IMR-90 (cell line): ENCODE measurements around the gene ACSL3. TPM values are rescaled to one million over a fixed set of nuclear protein-coding genes. Genes with fewer than 3 reads are reported as not detected.

Source experiments
- ATAC-seq: fragments of 200-7000 bp; cut with Tn5 transposase; 2 replicates; pipeline ENCODE4 v1.9.1; 2020; ENCODE audit warnings: low read depth, mild to moderate bottlenecking, moderate library complexity
- BruUV-seq: library from RNA; stranded (reverse); fragments of 400-500 nt; replicated peaks from 2 replicates; lab custom pipeline; 2021; lab: Mats Ljungman, UMichigan
- CTCF ChIA-PET: fragments of 300-600 bp; formaldehyde crosslinking; extraction: SDS; loops from one replicate; lab custom pipeline; 2021; ENCODE audit warnings: antibody characterized with exemption; lab: Yijun Ruan, JAX
- POLR2A ChIA-PET: fragments of 300-600 bp; sonication (Branson Sonifier 250); formaldehyde crosslinking; loops from one replicate; lab custom pipeline; 2022; ENCODE audit warnings: antibody characterized with exemption; ENCODE audit not compliant: unreplicated experiment; lab: Charles Lee
- DNase-seq: peaks from one replicate; pipeline ENCODE4 v3.0.0; 2013
- H2AFZ ChIP-seq: replicated peaks from 2 replicates; pipeline ENCODE3; 2013; ENCODE audit warnings: low read length, mild to moderate bottlenecking; ENCODE audit not compliant: poor library complexity
- H2AK5ac ChIP-seq: 2 replicates; pipeline ENCODE4 v1.6.1; 2013; ENCODE audit warnings: low read depth, low read length, inconsistent platforms
- H2AK9ac ChIP-seq: replicated peaks from 2 replicates; pipeline ENCODE3; 2013; ENCODE audit warnings: mild to moderate bottlenecking, low read depth, low read length, moderate library complexity; ENCODE audit not compliant: poor library complexity
- H2BK120ac ChIP-seq: 2 replicates; pipeline ENCODE4 v1.6.1; 2013; ENCODE audit warnings: low read depth, low read length, inconsistent platforms
- H2BK15ac ChIP-seq: 3 replicates; pipeline ENCODE4 v1.6.1; 2013; ENCODE audit warnings: low read depth, low read length, inconsistent platforms
- H2BK20ac ChIP-seq: 2 replicates; pipeline ENCODE4 v1.6.1; 2013; ENCODE audit warnings: low read depth, mild to moderate bottlenecking, inconsistent platforms, low read length, moderate library complexity
- H2BK5ac ChIP-seq: 2 replicates; pipeline ENCODE4 v1.6.1; 2013; ENCODE audit warnings: mild to moderate bottlenecking, low read depth, low read length, inconsistent platforms; ENCODE audit not compliant: poor library complexity, severe bottlenecking
- H3K14ac ChIP-seq: replicated peaks from 2 replicates; pipeline ENCODE4 v1.6.1; 2013; ENCODE audit warnings: low read depth, low read length, inconsistent platforms
- H3K18ac ChIP-seq: 2 replicates; pipeline ENCODE4 v1.6.1; 2013; ENCODE audit warnings: low read depth, low read length, control low read depth
- H3K23ac ChIP-seq: 2 replicates; pipeline ENCODE4 v1.6.1; 2013; ENCODE audit warnings: low read depth, low read length, inconsistent platforms
- H3K27ac ChIP-seq: 2 replicates; pipeline ENCODE4 v1.5.1; 2013; ENCODE audit warnings: mild to moderate bottlenecking, control low read depth, low read length; ENCODE audit not compliant: insufficient read depth
- H3K27me3 ChIP-seq: 2 replicates; pipeline ENCODE4 v1.6.1; 2013; ENCODE audit warnings: low read length; ENCODE audit not compliant: control insufficient read depth, insufficient read depth
- H3K36me3 ChIP-seq: 2 replicates; pipeline ENCODE4 v1.6.1; 2013; ENCODE audit warnings: low read length, mixed read lengths; ENCODE audit not compliant: control insufficient read depth, insufficient read depth
- H3K4ac ChIP-seq: 2 replicates; pipeline ENCODE4 v1.6.1; 2013; ENCODE audit warnings: low read depth, low read length, inconsistent platforms
- H3K4me1 ChIP-seq: 2 replicates; pipeline ENCODE4 v1.6.1; 2013; ENCODE audit warnings: low read length, mixed read lengths; ENCODE audit not compliant: control insufficient read depth, insufficient read depth
- H3K4me2 ChIP-seq: 2 replicates; pipeline ENCODE4 v1.6.1; 2013; ENCODE audit warnings: low read depth, mild to moderate bottlenecking, control low read depth, low read length, moderate library complexity
- H3K4me3 ChIP-seq: 2 replicates; pipeline ENCODE4 v1.5.1; 2013; ENCODE audit warnings: low read depth, mild to moderate bottlenecking, control low read depth, low read length, moderate library complexity; ENCODE audit not compliant: insufficient read depth
- H3K56ac ChIP-seq: 2 replicates; pipeline ENCODE4 v1.6.1; 2013; ENCODE audit warnings: low read length, inconsistent platforms; ENCODE audit not compliant: insufficient read depth; ENCODE audit errors: extremely low read depth
- H3K79me1 ChIP-seq, 2 experiments: 2 replicates each; pipeline ENCODE4 v1.6.1; 2013; ENCODE audit warnings: low read length in 2 of 2, inconsistent platforms in 1 of 2, low read depth in 1 of 2
- H3K9ac ChIP-seq: 2 replicates; pipeline ENCODE4 v1.6.1; 2013; ENCODE audit warnings: low read depth, low read length, control low read depth
- H3K9me1 ChIP-seq: 2 replicates; pipeline ENCODE4 v1.6.1; 2013; ENCODE audit warnings: low read length, inconsistent platforms; ENCODE audit not compliant: insufficient read depth
- H3K9me3 ChIP-seq: 2 replicates; pipeline ENCODE4 v1.6.1; 2013; ENCODE audit warnings: low read length; ENCODE audit not compliant: control insufficient read depth, insufficient read depth
- H4K20me1 ChIP-seq: 2 replicates; pipeline ENCODE4 v1.6.1; 2013; ENCODE audit warnings: low read length, inconsistent platforms; ENCODE audit not compliant: insufficient read depth
- H4K5ac ChIP-seq: 2 replicates; pipeline ENCODE4 v1.6.1; 2013; ENCODE audit warnings: mild to moderate bottlenecking, low read depth, low read length, control low read depth
- H4K8ac ChIP-seq, 2 experiments: 2 replicates each; pipeline ENCODE4 v1.6.1; 2013; ENCODE audit warnings: low read depth in 2 of 2, low read length in 2 of 2, control low read depth in 1 of 2, inconsistent platforms in 1 of 2
- H4K91ac ChIP-seq: 2 replicates; pipeline ENCODE4 v1.6.1; 2013; ENCODE audit warnings: low read depth, low read length, inconsistent platforms; ENCODE audit not compliant: insufficient read depth
- BHLHE40 ChIP-seq: fragments of 150-350 bp; IDR thresholded peaks from 2 replicates; pipeline ENCODE4 v1.6.1; 2016; ENCODE audit warnings: mild to moderate bottlenecking, low read depth, low read length
- CHD1 ChIP-seq: IDR thresholded peaks from 2 replicates; pipeline ENCODE4 v1.6.1; 2012; ENCODE audit warnings: low read depth, low read length, improper control_type of control experiment
- FOS ChIP-seq: fragments of 150-350 bp; IDR thresholded peaks from 2 replicates; pipeline ENCODE4 v1.6.1; 2016; ENCODE audit warnings: low read depth, low read length
- MAFK ChIP-seq: IDR thresholded peaks from 2 replicates; pipeline ENCODE4 v1.6.1; 2012; ENCODE audit warnings: low read depth, low read length, improper control_type of control experiment
- MAZ ChIP-seq: IDR thresholded peaks from 2 replicates; pipeline ENCODE4 v1.6.1; 2012; ENCODE audit warnings: low read depth, mild to moderate bottlenecking, low read length, improper control_type of control experiment, moderate library complexity, borderline replicate concordance
- RAD21 ChIP-seq: IDR thresholded peaks from 2 replicates; pipeline ENCODE4 v1.6.1; 2012; ENCODE audit warnings: low read length, improper control_type of control experiment
- RCOR1 ChIP-seq: IDR thresholded peaks from 2 replicates; pipeline ENCODE4 v1.6.1; 2012; ENCODE audit warnings: mild to moderate bottlenecking, low read length, improper control_type of control experiment; ENCODE audit not compliant: insufficient replicate concordance
- SMC3 ChIP-seq: fragments of 150-350 bp; IDR thresholded peaks from 2 replicates; pipeline ENCODE4 v1.6.1; 2016; ENCODE audit warnings: low read depth, mild to moderate bottlenecking, antibody characterized with exemption, low read length, moderate library complexity
- WGBS, 2 experiments: methylation state at CpG; one replicate each; pipeline versions ENCODE4 v1.1.5 to v1.1.7; 2013; ENCODE audit warnings: missing lambda C conversion rate in 2 of 2; ENCODE audit not compliant: insufficient read length in 1 of 2; ENCODE audit errors: extremely low coverage in 2 of 2; 5-methylcytosine and 5-hydroxymethylcytosine counted together
- dilution Hi-C: fragments of 300-500 bp; cut with HindIII; formaldehyde crosslinking; loops from one replicate; pipeline ENCODE4 v1.14.3; 2018; ENCODE audit warnings: low sequenced_read_pairs; ENCODE audit not compliant: unreplicated experiment
- in situ Hi-C: fragments of 300-500 bp; cut with MboI; formaldehyde crosslinking; loops from 3 replicates; pipeline ENCODE4 v1.14.3; 2019; ENCODE audit warnings: low sequenced_read_pairs, inconsistent platforms, mixed read lengths
- intact Hi-C: fragments of 100-400 bp; cut with micrococcal nuclease; formaldehyde crosslinking; loops from 2 replicates; pipeline ENCODE4 v1.10.0; 2022
- polyA plus RNA-seq, 3 experiments: library from polyadenylated mRNA; depleted of rRNA; stranded (reverse); fragments of >200 nt; gene quantifications; 2 replicates each; pipeline ENCODE4 v1.2.3, GENCODE V29; 2012; ENCODE audit warnings: low replicate concordance in 1 of 3
- total RNA-seq: library from RNA; depleted of rRNA; stranded (reverse); fragments of >200 nt; gene quantifications from 2 replicates; pipeline ENCODE4 v1.2.3, GENCODE V29; 2012
- TF ChIP-seq, protein P1 (sequence below): conservative IDR thresholded peaks from 2 replicates; pipeline ENCODE4 v1.5.1; 2012; ENCODE audit warnings: mild to moderate bottlenecking, low read depth, low read length, improper control_type of control experiment
- TF ChIP-seq, protein P2 (sequence below): fragments of 150-350 bp; IDR thresholded peaks from 2 replicates; pipeline ENCODE4 v1.6.1; 2017; ENCODE audit warnings: mild to moderate bottlenecking, antibody characterized with exemption, low read length, low read depth
- TF ChIP-seq, protein P3 (sequence below): fragments of 150-350 bp; IDR thresholded peaks from 2 replicates; pipeline ENCODE4 v1.6.1; 2016; ENCODE audit warnings: low read depth, mild to moderate bottlenecking, low read length, moderate library complexity, borderline replicate concordance

The ACSL3 gene
- total and polyA plus RNA-seq, 2 of the 4 experiments (the other 2 are of a cell fraction) = 31.0 to 84.2 TPM

DNA sequence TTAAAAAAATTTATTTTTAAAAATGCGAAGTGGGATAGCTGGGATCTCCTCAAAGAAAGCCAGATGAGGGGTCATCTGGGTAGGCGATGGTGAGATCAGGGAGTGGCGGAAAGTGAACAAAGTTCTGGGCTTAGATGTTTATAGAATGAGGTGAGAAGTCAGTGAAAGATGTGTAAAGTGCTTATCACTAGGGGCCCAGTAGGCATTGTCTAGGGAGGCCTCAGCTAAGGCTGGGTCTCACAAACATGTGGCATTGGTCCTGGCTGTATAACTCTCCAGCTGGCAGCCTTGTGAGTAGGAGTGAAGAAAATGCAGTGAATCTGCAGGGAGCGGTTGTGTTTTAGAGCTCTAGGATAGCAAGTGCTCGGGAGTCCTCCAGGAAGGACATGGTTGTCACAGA lies 10.5 kb downstream of the ACSL3 start:
- peaks cover 75% of the 10 kb centered on the region for H4K20me1 ChIP-seq
- no peak overlapping the region for H4K8ac ChIP-seq
- no peaks in the 10 kb centered on the region; the same call in 1 of the 2 replicates for H3K4me1 ChIP-seq
- TF ChIP-seq, protein P1, sequence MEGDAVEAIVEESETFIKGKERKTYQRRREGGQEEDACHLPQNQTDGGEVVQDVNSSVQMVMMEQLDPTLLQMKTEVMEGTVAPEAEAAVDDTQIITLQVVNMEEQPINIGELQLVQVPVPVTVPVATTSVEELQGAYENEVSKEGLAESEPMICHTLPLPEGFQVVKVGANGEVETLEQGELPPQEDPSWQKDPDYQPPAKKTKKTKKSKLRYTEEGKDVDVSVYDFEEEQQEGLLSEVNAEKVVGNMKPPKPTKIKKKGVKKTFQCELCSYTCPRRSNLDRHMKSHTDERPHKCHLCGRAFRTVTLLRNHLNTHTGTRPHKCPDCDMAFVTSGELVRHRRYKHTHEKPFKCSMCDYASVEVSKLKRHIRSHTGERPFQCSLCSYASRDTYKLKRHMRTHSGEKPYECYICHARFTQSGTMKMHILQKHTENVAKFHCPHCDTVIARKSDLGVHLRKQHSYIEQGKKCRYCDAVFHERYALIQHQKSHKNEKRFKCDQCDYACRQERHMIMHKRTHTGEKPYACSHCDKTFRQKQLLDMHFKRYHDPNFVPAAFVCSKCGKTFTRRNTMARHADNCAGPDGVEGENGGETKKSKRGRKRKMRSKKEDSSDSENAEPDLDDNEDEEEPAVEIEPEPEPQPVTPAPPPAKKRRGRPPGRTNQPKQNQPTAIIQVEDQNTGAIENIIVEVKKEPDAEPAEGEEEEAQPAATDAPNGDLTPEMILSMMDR = no peak
- TF ChIP-seq FOS (no peak), CHD1 (no peak), MAZ (no peak), SMC3 (no peak), BHLHE40 (no peak), RCOR1 (no peak), MAFK (no peak), RAD21 (no peak)
- TF ChIP-seq, protein P2, sequence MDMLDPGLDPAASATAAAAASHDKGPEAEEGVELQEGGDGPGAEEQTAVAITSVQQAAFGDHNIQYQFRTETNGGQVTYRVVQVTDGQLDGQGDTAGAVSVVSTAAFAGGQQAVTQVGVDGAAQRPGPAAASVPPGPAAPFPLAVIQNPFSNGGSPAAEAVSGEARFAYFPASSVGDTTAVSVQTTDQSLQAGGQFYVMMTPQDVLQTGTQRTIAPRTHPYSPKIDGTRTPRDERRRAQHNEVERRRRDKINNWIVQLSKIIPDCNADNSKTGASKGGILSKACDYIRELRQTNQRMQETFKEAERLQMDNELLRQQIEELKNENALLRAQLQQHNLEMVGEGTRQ = no peak
- TF ChIP-seq, protein P3, sequence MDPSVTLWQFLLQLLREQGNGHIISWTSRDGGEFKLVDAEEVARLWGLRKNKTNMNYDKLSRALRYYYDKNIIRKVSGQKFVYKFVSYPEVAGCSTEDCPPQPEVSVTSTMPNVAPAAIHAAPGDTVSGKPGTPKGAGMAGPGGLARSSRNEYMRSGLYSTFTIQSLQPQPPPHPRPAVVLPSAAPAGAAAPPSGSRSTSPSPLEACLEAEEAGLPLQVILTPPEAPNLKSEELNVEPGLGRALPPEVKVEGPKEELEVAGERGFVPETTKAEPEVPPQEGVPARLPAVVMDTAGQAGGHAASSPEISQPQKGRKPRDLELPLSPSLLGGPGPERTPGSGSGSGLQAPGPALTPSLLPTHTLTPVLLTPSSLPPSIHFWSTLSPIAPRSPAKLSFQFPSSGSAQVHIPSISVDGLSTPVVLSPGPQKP = no peak
- H3K23ac ChIP-seq = no peak overlapping the region
- H3K27me3 ChIP-seq = no peaks in the 10 kb centered on the region
- no peak overlapping the region for H2BK15ac ChIP-seq
- no TSS peak for BruUV-seq
- in situ Hi-C loops = no loop called here
- DNase-seq = no peak
- no peak overlapping the region for H2BK20ac ChIP-seq
- H2AK5ac ChIP-seq = no peak overlapping the region
- H4K91ac ChIP-seq = no peak overlapping the region
- POLR2A ChIA-PET = no interaction called here
- 96% methylated on average over 3 of the region's 5 CpGs; no CpG with 5 or more reads in 1 of the 2 experiments for WGBS, 2 experiments
- no peak overlapping the region for H3K56ac ChIP-seq
- peaks cover 16 to 55% of the 10 kb centered on the region in 2 experiments for H3K79me1 ChIP-seq
- ATAC-seq = no peak
- intact Hi-C loops = no loop called here
- no peak overlapping the region for H3K27ac ChIP-seq
- H3K4me2 ChIP-seq = no peak overlapping the region
- no peaks in the 10 kb centered on the region for H3K9me3 ChIP-seq
- H3K9me1 ChIP-seq = peaks cover 10% of the 10 kb centered on the region
- no peak overlapping the region for H2AK9ac ChIP-seq
- no peak overlapping the region for H3K9ac ChIP-seq
- dilution Hi-C loops = no loop called here
- no peaks in the 10 kb centered on the region for H3K36me3 ChIP-seq
- no peak overlapping the region for H2AFZ ChIP-seq
- H2BK5ac ChIP-seq = no peak overlapping the region
- CTCF ChIA-PET = interaction anchor here (1.0 kb wide), 1 partner anchor 10 kb away, joined by 3 read pairs; no protein-coding TSS in a partner anchor
- no peak overlapping the region for H3K4ac ChIP-seq
- no peak overlapping the region for H3K14ac ChIP-seq
- no peak overlapping the region for H3K18ac ChIP-seq
- H2BK120ac ChIP-seq = no peak overlapping the region
- no peak overlapping the region for H3K4me3 ChIP-seq
- no peak overlapping the region for H4K5ac ChIP-seq
